ENCODE results near the gene MYRF. TPM values are rescaled to one million over a fixed set of nuclear protein-coding genes. Genes with fewer than 3 reads are reported as not detected.

MYRF gene
- total and polyA plus RNA-seq, 4 donors: 11.9 to 41.2 (median 25.2) TPM

DNA sequence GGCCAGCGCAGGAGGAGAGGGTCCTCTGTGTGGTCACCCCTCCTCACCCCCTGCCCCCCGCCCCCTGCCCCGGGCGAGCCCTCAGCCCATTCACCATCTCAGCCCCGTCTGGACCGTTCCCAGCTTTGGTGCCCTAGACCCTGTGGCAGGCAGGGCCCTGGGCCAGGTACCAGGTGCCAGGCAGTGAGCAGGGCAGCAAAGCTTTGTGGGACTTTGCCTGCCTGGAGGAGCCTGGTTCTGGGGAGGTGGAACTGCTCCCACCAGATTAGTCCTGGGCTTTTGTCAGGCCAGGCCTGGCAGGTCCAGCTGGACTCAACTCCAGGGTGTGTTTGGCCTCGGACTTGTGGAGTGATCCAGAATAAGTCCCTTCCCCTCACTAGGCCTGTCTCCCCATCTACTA, 13.7 kb upstream of the MYRF start:
- 97 to 99% methylated on average over 7 of the region's 7 CpGs for WGBS, 2 donors
- no peak overlapping the region for H3K9ac ChIP-seq (ENCODE audit: insufficient read depth in 1 of 2, low read length in 2 of 2)
- no peak overlapping the region for H3K27ac ChIP-seq (ENCODE audit: low read depth in 1 of 2, low read length in 1 of 2)
- no peaks in the 10 kb centered on the region for H3K27me3 ChIP-seq (ENCODE audit: control insufficient read depth in 3 of 3, insufficient read depth in 3 of 3, low read length in 2 of 3)
- peaks cover 0 to 3% (median 0%) of the 10 kb centered on the region in 5 donors for H3K4me1 ChIP-seq (ENCODE audit: control insufficient read depth in 5 of 5, insufficient read depth in 5 of 5, low read length in 5 of 5)
- no peaks in the 10 kb centered on the region for H3K9me3 ChIP-seq (ENCODE audit: control insufficient read depth in 4 of 4, insufficient read depth in 3 of 4, low read length in 3 of 4)
- TF ChIP-seq, protein P1, sequence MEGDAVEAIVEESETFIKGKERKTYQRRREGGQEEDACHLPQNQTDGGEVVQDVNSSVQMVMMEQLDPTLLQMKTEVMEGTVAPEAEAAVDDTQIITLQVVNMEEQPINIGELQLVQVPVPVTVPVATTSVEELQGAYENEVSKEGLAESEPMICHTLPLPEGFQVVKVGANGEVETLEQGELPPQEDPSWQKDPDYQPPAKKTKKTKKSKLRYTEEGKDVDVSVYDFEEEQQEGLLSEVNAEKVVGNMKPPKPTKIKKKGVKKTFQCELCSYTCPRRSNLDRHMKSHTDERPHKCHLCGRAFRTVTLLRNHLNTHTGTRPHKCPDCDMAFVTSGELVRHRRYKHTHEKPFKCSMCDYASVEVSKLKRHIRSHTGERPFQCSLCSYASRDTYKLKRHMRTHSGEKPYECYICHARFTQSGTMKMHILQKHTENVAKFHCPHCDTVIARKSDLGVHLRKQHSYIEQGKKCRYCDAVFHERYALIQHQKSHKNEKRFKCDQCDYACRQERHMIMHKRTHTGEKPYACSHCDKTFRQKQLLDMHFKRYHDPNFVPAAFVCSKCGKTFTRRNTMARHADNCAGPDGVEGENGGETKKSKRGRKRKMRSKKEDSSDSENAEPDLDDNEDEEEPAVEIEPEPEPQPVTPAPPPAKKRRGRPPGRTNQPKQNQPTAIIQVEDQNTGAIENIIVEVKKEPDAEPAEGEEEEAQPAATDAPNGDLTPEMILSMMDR (IDR thresholded peaks at IDR 0.05; ENCODE audit: control extremely low read depth, extremely low read depth): no peak
- ATAC-seq (ENCODE audit: insufficient read depth, low FRiP score) (no peak), DNase-seq (no peak)
- H3K36me3 ChIP-seq (ENCODE audit: control insufficient read depth in 4 of 4, insufficient read depth in 4 of 4, low read length in 4 of 4): peaks cover 0 to 20% (median 4%) of the 10 kb centered on the region in 4 donors
- H3K4me3 ChIP-seq: no peak overlapping the region

DNA sequence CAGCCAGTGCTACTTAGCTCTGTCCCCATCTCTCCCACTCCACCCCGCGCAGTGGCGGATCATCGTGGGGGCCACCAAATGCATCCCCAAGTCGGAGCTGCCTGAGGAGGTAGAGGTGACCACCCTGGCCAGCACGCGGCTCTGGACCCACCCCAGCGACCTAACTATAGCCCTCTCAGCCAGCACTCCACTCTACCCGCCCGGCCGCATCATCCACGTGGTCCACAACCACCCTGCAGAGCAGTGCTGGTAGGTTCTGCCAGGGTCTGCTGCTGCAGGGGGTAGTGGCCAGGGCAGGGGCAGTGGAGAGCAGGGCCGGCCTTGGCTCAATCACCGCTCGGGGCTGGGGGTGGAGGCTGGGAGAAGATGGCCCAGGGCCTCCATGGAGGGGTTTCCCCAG, 13.0 kb upstream of the MYRF start:
- Histone ChIP-seq H3K4me3 (no peak overlapping the region), H3K9ac (ENCODE audit: insufficient read depth in 1 of 2, low read length in 2 of 2) (no peak overlapping the region), H3K27ac (ENCODE audit: low read depth in 1 of 2, low read length in 1 of 2) (no peak overlapping the region), H3K36me3 (ENCODE audit: control insufficient read depth in 4 of 4, insufficient read depth in 4 of 4, low read length in 4 of 4) (peaks cover 0 to 23% (median 4%) of the 10 kb centered on the region in 4 donors), H3K4me1 (ENCODE audit: control insufficient read depth in 5 of 5, insufficient read depth in 5 of 5, low read length in 5 of 5) (peaks cover 0 to 3% (median 0%) of the 10 kb centered on the region in 5 donors), H3K9me3 (ENCODE audit: control insufficient read depth in 4 of 4, insufficient read depth in 3 of 4, low read length in 3 of 4) (no peaks in the 10 kb centered on the region), H3K27me3 (ENCODE audit: control insufficient read depth in 3 of 3, insufficient read depth in 3 of 3, low read length in 2 of 3) (no peaks in the 10 kb centered on the region)
- ATAC-seq (ENCODE audit: insufficient read depth, low FRiP score) (no peak), DNase-seq (no peak)
- TF ChIP-seq, protein P1 (IDR thresholded peaks at IDR 0.05; ENCODE audit: control extremely low read depth, extremely low read depth): no peak
- 90 to 96% methylated on average over 14 to 15 of the region's 15 CpGs for whole genome bisulfite sequencing, 2 donors

DNA sequence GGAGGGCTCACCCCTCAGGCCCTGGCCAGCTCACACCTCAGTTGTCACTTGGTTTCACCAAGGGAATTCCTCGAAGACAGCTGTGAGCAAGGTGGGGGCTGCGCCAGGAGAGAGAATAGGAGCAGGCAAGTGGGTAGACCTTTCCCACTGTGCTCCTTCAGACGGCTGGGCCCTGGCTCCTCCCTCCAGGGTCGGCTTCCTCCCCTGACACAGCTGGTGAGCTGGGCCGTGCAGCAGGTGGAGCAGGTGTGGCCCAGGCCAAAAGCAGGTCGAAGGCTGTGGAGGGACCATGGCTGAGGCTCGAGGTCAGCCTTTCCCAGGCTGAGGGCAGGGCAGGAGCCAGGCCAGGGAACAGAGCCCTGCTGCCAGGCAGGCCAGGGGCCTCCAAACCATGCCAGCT, 12.5 kb upstream of the MYRF start:
- no peaks in the 10 kb centered on the region for H3K9me3 ChIP-seq (ENCODE audit: control insufficient read depth in 4 of 4, insufficient read depth in 3 of 4, low read length in 3 of 4)
- H3K4me3 ChIP-seq: no peak overlapping the region
- WGBS, 2 donors: 77 to 87% methylated on average over 7 of the region's 7 CpGs
- DNase-seq (no peak), ATAC-seq (ENCODE audit: insufficient read depth, low FRiP score) (no peak)
- TF ChIP-seq, protein P1 (IDR thresholded peaks at IDR 0.05; ENCODE audit: control extremely low read depth, extremely low read depth): no peak
- no peaks in the 10 kb centered on the region for H3K27me3 ChIP-seq (ENCODE audit: control insufficient read depth in 3 of 3, insufficient read depth in 3 of 3, low read length in 2 of 3)
- H3K27ac ChIP-seq (ENCODE audit: low read depth in 1 of 2, low read length in 1 of 2): no peak overlapping the region
- peaks cover 0 to 3% (median 0%) of the 10 kb centered on the region in 5 donors for H3K4me1 ChIP-seq (ENCODE audit: control insufficient read depth in 5 of 5, insufficient read depth in 5 of 5, low read length in 5 of 5)
- peaks cover 0 to 22% (median 4%) of the 10 kb centered on the region in 4 donors for H3K36me3 ChIP-seq (ENCODE audit: control insufficient read depth in 4 of 4, insufficient read depth in 4 of 4, low read length in 4 of 4)
- no peak overlapping the region for H3K9ac ChIP-seq (ENCODE audit: insufficient read depth in 1 of 2, low read length in 2 of 2)

DNA sequence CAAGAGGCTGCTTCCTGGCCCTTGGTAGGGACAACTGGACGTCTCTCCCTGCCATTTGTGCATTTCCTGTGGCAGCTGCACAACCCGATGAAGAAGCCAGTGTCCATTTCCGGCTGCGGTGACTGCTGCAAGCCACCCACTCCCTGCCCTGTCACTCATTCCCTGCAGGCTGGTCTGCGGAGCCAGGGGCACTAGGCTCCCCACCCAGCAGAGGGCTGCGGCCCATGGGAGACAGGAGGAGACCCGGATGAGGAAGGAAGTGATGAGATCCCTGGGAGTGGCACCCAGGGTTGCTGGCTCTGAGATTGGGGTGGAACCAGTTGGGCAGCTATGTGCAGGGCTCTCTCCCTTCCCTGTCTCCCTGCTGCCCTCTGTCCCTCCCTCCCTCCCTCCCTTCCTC, 10.0 kb upstream of the MYRF start:
- Histone ChIP-seq H3K9ac (ENCODE audit: insufficient read depth in 1 of 2, low read length in 2 of 2) (no peak overlapping the region), H3K27me3 (ENCODE audit: control insufficient read depth in 3 of 3, insufficient read depth in 3 of 3, low read length in 2 of 3) (no peaks in the 10 kb centered on the region), H3K9me3 (ENCODE audit: control insufficient read depth in 4 of 4, insufficient read depth in 3 of 4, low read length in 3 of 4) (no peaks in the 10 kb centered on the region), H3K4me3 (no peak overlapping the region), H3K36me3 (ENCODE audit: control insufficient read depth in 4 of 4, insufficient read depth in 4 of 4, low read length in 4 of 4) (peaks cover 0 to 15% (median 4%) of the 10 kb centered on the region in 4 donors), H3K4me1 (ENCODE audit: control insufficient read depth in 5 of 5, insufficient read depth in 5 of 5, low read length in 5 of 5) (peaks cover 0 to 3% (median 0%) of the 10 kb centered on the region in 5 donors), H3K27ac (ENCODE audit: low read depth in 1 of 2, low read length in 1 of 2) (no peak overlapping the region)
- 47 to 49% methylated on average over 7 of the region's 7 CpGs for WGBS, 2 donors
- no peak for DNase-seq
- ATAC-seq (ENCODE audit: insufficient read depth, low FRiP score): peak; percentile 16
- TF ChIP-seq, protein P1 (IDR thresholded peaks at IDR 0.05; ENCODE audit: control extremely low read depth, extremely low read depth): no peak
